Cerebellar cortex (tissue), 1 donor: ENCODE data around the gene HTT-AS.

Source experiments
- DNase-seq: peaks from one replicate; pipeline ENCODE4 v3.0.0-alpha.2; 2015; ENCODE audit warnings: low spot score

HTT-AS gene

DNA sequence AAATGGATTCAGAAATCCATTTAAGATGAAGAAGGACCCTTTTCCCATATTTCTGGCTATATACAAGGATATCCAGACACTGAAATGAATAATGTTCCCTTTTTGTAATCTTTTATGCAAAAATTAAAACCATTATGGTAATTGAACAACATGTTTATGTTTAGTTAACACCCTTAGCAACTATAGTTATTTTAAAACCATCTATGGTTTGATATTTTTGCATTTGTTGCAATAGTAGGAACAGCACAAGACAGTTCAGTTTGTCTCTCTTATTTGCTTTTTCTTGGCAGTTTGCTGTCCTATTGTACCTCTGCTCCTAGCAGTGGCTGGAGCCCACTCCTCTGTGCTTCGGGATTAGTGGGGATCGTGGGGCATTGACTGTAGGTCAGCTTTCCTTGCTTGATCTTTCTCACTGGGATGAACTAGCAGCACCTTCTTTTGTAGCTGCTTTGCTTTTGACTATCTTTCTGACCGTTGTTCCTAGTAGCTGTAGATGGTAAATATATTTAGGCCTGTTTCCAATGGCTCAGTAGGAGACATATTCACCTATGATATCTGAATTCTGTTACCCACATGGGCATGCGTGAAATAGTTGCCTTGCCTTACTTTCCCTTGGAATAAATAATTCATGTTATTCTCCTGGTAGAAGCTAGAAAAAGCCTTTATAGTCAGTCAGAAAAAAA, 12.9 kb upstream of the HTT-AS start:
- no peak for DNase-seq

DNA sequence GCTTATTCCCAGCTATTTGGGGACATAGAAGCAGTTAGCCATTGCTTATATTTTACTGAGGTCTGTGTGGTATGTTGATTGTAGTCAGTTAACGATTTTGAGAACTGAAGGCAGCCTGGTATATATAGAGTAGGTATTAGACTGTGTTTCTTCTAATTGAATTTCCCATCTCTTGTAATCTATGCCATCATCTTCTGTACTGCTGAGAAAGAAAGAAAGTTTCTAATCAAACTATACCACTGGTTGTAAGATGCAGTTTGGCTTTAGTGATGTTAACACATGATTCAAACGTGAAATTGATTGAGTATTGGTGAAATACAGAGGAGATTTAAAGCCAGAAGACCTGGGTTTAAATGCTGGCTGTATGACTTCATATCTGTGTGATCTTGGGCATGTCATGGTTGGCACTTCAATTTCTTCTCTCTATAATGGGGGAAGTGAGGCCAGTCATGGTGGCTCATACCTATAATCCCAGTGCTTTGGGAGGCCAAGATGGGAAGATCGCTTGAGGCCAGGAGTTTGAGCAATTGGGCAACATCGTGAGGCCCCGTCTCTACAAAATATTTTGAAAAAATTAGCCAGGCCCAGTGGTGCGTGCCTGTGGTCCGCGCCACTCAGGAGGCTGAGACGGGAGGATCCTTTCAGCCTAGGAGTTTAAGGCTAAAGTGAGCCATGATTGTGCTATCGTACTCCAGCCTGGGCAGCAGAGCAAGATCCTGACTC, 11.8 kb upstream of the HTT-AS start:
- no peak for DNase-seq

DNA sequence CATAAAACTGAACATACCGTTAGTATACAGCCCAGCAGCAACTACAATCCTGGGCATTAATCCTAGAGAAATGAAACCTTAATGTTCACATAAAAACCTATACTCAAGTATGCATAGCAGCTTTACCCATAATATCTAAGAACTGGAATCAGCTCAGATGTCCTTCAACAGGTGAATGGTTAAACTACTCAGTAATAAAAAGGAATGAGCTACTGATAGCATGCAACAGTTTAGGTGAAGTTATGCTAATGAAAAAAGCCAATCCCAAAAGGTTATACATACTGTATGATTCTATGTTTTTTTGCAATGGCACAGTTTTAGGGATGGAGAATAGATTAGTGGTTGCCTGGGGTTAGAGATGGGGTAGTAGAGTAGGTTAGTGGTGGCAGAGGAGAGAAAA, 9.4 kb upstream of the HTT-AS start:
- DNase-seq, result no peak

DNA sequence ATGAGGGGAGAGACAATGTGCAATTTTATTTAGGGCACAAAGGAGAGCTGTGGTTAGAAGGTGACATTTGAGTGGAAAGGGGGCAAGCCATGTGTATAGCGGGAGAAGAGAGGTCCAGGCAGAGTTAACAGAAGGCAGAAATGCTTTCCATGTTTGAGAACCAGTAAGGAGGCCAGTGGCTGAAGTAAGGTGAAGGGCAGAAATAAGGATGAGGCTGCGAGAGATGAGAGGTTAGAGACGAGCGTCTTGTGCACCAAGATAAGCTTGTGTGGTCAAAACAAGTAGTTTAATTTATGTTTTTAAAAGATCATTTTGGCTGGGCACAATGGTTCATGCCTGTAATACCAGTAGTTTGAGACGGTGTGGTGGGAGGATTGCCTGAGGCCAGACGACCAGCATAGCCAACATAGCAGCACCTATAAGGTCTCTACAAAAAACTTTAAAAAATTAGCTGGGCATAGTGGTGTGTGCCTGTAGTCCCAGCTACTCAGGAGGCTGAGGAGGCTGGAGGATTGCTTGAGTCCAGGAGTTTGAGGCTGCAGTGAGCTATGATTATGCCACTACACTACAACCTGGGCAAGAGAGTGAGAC, 8.7 kb upstream of the HTT-AS start:
- DNase-seq, result no peak

DNA sequence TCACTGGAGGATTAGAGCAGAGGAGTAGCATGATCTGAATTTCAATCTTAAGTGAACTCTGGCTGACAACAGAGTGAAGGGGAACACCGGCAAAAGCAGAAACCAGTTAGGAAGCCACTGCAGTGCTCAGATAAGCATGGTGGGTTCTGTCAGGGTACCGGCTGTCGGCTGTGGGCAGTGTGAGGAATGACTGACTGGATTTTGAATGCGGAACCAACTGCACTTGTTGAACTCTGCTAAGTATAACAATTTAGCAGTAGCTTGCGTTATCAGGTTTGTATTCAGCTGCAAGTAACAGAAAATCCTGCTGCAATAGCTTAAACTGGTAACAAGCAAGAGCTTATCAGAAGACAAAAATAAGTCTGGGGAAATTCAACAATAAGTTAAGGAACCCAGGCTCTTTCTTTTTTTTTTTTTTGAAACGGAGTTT, 5.4 kb upstream of the HTT-AS start:
- DNase-seq, result no peak

DNA sequence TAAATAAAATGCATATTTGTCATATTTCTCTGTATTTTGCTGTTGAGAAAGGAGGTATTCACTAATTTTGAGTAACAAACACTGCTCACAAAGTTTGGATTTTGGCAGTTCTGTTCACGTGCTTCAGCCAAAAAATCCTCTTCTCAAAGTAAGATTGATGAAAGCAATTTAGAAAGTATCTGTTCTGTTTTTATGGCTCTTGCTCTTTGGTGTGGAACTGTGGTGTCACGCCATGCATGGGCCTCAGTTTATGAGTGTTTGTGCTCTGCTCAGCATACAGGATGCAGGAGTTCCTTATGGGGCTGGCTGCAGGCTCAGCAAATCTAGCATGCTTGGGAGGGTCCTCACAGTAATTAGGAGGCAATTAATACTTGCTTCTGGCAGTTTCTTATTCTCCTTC, 3.5 kb upstream of the HTT-AS start:
- DNase-seq, result no peak

DNA sequence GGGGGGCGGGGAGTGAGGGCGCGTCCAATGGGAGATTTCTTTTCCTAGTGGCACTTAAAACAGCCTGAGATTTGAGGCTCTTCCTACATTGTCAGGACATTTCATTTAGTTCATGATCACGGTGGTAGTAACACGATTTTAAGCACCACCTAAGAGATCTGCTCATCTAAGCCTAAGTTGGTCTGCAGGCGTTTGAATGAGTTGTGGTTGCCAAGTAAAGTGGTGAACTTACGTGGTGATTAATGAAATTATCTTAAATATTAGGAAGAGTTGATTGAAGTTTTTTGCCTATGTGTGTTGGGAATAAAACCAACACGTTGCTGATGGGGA, 1.3 kb upstream of the HTT-AS start:
- no peak for DNase-seq

DNA sequence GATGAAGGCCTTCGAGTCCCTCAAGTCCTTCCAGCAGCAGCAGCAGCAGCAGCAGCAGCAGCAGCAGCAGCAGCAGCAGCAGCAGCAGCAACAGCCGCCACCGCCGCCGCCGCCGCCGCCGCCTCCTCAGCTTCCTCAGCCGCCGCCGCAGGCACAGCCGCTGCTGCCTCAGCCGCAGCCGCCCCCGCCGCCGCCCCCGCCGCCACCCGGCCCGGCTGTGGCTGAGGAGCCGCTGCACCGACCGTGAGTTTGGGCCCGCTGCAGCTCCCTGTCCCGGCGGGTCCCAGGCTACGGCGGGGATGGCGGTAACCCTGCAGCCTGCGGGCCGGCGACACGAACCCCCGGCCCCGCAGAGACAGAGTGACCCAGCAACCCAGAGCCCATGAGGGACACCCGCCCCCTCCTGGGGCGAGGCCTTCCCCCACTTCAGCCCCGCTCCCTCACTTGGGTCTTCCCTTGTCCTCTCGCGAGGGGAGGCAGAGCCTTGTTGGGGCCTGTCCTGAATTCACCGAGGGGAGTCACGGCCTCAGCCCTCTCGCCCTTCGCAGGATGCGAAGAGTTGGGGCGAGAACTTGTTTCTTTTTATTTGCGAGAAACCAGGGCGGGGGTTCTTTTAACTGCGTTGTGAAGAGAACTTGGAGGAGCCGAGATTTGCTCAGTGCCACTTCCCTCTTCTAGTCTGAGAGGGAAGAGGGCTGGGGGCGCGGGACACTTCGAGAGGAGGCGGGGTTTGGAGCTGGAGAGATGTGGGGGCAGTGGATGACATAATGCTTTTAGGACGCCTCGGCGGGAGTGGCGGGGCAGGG, 711 bp upstream of the HTT-AS start:
- peak; percentile 62 for DNase-seq

DNA sequence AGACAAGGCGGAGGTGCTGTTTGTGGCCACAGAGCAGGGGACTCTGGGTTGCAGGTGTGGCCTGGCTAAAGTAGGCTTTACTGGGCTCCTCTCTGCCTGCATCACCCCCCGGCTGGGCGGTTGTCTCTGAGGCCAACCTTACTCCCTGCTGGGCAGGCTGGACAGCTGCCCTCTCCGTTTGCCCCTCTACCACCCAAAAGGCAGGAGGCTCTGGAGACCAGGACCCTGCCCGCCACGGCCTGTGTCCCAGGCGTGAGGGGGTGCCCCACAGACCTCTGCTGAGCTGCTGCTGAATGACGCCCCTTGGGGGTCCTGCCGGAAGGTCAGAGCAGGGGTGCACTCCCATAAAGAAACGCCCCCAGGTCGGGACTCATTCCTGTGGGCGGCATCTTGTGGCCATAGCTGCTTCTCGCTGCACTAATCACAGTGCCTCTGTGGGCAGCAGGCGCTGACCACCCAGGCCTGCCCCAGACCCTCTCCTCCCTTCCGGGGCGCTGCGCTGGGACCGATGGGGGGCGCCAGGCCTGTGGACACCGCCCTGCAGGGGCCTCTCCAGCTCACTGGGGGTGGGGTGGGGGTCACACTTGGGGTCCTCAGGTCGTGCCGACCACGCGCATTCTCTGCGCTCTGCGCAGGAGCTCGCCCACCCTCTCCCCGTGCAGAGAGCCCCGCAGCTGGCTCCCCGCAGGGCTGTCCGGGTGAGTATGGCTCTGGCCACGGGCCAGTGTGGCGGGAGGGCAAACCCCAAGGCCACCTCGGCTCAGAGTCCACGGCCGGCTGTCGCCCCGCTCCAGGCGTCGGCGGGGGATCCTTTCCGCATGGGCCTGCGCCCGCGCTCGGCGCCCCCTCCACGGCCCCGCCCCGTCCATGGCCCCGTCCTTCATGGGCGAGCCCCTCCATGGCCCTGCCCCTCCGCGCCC, 920 bp downstream of the HTT-AS start:
- no peak for DNase-seq

DNA sequence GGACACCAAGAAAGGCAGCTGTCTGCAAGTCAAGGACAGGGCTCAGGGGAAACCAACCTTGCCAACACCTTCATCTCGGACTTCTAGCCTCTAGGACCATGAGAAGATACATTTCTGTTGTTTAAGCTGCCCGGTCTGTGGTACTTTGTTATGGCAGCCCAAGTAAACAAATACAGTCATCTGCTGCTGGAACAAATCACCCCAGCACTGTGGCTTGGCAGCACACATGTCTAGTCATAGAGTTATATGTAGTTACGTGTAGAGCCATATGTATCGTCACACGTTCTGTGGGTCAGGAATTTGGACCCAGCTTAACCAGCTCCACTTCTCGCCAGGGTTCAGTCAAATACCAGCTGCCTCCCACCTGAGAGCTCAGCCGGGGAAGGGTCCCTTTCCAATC, 2.5 kb downstream of the HTT-AS start:
- no peak for DNase-seq

DNA sequence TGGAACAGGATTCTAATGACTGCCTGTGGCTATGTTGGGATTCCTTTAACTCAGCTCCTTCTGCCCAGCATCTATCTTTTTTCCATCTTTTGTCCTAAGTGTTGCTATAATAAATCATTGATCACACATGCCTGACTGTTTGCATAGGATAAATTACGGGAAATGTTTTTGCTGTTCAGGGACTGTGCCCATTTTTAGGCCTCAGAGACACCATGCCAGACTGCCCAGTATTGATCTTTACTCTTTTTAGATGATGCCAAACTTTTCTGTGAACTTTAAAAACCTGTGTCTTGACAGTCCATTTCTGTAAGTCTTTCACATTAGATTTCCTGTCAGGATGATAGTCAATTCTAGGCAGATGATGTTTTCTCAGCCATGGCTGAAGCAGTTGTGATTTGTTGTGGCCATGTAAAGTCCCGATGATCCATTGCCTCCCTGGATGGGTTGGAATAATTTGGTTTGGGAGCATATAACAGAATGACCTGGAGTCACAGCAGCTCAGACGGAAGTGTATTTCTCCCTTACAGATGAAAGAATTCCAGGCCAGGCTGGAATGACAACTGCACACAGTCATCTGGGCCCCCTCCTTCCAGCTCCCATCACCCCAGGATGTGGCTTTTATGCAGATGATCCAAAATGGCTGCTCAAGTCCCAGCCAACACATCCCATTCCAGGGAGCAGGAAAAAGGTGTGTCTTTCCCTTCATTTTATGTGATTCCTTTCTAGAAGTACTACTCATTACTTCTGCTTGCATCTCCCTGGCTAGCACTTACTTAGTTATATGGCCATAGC, 3.4 kb downstream of the HTT-AS start:
- DNase-seq, result no peak

DNA sequence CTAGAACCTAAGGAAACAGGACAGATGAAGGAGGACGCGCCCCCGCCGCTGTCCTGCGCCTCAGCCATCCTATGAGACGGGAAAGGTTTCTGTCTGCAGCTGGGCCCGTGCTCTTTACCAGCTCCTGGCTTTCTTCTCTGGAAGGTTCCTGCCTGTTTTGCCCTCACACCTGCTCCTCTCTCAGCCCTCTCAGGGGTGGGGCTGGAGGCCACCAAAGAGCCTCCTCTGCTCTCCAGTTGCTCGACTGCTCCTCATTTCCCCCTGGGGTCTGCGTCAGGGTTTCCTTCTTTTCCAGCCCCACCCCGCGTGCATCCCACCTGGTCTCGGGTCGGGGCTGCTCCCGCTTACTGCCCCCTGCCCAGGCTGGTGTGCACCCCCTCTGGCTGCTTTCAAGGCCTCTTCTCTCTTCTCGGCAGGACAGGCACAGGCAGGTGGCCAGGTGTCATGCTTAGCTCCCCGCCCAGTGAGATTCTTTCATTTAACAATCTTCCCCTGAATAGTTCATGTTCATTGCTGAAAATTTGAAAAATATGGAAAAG, 4.6 kb downstream of the HTT-AS start:
- no peak for DNase-seq

DNA sequence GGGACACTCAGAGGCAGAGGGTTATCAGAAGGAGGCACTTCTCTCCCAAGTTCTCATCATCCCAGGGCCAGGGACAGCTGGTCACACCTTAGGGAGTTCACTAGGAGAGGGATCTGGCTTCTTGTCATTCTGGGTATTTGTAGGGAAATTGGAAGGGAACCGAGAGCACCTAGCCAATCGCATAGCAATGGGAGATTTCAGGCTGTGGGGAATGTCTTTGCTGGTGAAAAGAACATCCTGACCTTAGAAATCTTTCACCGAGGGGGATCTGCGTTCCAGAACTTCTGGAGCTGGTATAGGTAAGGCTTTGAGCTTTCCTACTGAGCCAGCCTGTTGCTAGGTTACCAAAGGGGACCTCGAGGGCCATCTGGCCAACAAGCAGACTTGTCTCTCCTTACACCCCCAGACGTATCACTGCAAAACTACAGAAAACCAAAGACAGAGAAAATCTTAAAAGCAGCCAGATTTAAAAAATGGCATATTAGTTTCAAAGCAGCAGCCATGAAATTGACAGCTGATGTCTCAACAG, 6.8 kb downstream of the HTT-AS start:
- DNase-seq, result peak; percentile 61

DNA sequence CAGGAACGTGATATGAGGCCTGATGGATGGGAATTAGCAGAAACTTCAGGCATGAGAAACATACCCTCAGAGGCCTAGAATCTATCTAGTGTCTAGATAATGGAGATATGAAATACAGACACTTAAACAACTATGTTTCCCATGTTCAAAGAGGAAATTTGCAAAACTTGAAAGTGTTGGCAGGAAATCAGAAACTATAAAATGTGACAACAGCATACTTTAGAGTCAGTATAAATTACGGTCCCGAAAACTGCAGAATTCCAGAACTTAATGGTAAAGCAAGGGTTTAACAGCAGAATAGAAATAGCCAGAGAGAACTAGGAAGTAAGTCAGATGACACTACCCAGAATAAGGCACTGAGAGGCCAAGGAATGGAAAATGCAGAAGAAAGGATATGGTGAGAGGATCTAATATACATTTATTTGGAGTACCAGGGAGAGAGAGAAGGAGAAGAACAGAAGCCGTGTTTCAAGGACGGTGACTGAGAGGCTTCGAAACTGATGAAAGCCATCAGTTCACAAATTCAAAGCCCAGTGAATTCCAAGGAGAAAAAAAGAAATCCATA, 7.4 kb downstream of the HTT-AS start:
- no peak for DNase-seq

DNA sequence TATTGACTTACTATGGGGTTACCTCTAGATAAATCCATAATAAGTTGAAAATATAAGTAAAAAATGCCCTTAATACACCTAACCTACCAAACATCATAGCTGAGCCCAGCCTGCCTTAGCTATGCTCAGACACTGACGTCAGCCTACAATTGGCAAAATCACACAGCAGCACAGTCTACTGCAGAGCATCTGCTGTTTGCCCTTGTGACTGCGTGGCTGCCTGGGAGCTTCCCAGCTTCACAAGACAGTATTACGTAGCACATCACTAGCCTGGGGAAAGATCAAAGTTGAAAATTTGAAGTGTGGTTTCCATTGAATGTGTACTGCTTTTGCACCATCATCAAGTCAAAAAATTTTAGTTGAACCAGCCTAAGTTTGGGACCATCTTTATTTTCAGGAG, 8.8 kb downstream of the HTT-AS start:
- no peak for DNase-seq

DNA sequence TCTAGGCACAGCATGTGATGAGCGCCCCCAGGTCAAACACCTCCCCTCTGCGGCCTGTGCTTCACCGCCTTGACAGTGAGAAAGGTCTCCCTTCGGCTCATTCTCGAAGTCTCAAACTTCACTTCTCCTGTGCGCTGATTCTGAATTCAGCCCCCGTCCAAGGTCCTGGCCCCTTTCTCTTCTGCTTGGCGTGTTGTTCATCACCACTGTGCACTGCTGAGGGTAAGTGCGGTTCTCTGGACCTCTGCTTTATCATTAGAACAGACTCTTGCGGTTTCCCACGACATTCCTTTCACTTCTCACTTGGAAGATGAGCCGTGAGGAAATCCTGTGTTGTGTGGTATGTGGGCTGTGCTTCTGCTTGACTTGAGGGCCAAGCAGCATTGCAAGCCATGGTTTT, 11.9 kb downstream of the HTT-AS start:
- DNase-seq, result no peak

DNA sequence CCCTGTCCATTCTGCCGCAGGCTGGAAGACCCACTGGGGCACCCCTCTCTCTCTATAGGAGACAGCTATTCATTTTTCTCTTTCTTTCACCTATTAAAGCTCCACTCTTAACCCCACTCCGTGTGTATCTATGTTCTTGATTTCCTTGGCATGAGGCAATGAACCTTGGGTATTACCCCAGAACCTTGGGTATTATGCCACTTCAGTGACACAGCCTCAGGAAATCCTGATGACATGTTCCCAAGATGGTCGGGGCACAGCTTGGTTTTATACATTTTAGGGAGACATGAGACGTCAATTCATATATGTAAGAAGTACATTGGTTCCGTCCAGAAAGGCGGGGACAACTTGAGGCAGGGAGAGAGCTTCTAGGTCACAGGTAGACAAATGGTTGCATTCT, 13.4 kb downstream of the HTT-AS start:
- DNase-seq, result no peak

DNA sequence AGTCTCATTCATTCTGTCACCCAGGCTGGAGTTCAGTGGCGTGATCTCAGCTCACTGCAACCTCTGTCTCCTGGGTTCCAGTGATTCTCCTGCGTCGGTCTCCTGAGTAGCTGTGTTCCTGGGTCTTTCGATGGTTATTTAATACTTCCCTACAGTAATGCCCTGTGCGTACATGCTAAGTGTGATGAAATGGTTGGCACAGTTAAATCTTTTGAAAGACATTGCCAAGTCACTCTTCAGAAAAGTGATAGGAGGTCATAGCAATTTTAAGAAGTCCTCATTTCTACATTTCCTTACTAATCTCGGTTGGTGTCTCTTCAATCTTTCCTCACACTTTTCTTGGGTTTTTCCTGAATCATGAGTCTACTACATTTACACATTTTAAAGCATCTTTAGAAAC, 14.4 kb downstream of the HTT-AS start:
- DNase-seq, result no peak

DNA sequence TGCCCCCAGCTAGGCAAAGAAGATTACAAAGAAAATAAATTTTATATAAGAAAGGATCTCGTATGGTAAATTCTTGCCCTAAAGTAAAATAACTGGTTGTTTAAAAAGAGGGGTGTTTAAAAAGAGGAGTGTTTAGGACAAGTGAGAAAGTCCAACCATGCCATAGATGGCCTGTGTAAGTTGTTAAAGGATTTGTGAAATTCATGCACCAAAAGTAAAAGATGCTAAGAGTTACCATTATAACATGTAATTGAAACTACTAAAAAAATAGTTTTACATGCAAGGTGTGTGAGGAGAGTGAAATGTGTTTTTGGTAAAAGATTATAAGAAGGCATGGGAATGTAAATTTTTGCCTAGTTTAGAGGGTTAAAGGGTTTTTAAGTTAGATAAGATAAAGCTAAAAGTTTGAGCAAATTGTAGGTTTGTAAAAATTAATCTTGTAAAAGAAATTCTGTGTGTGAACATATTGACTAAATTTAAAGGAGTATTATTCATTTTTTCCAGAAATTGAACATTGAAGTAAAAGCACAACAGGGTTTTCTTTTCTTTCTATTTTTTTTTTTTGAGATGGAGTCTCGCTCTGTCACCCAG, 20.1 kb downstream of the HTT-AS start:
- no peak for DNase-seq
